Stimulated activated CD8-positive, alpha-beta memory T cell treated with anti-CD3 and anti-CD28 coated beads, Interleukin-2, amount 100 ng/mL, for 48 hours (primary cell): Measurements from ENCODE around the gene RTN4R.

Source experiments
- DNase-seq, 2 donors: peaks; one replicate each; pipeline ENCODE4 v3.0.0-alpha.2; 2020; ENCODE audit warnings: low read depth in 2 of 2

RTN4R gene

DNA sequence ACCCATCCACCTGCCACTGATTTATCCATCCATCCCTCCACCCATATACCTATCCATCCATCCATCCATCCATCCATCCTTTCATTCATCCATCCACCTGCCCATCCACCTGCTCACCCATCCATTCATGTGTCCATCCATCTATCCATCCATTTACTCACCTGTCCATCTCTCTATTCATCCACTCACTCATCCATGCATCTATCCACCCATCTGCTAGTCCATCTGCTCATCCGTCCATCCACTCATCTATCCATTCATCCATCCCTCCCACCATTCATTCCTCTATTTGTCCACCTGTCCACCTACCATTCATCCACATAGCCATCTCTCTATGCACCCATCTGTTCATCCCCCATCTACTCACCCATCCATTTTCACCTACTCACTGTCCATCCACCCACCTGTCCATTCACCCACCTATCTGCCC is 68.7 kb downstream of the RTN4R start:
- DNase-seq = no peak

DNA sequence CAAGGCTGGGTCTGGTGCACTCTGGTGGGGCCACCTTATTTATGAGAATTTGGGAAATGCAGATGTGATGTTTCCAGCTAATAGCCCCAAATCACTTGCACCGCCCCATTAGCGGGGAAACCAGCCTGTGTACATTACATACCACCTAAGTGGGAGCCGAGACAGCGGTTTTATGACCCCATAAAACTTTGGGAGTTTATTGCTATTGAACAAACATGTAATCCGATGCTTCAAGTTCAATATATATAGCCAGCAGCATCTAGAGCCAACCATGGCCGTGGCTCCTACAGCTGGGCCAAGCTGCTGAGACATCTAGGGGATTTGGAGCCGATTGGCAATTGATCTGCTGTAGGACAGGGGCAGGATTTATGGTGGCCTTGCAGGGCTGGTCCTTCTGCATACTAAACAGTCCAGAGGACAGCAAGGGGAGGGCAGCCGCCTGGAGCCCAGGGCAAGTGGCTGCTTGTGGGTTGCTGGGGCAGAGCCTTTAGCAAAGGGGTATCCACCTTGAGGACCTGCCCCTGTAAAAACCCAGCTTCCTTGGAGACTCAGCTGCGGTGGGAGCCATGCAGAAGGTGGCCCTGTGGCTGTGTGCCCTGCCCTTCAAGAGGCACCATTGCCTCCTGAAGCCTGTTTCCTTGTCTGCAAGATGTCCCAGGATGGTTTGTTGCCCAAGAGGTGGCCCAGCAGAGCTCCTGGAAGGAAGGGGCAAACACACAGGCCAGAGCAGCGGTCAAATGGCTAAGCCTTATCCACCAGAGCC is 69.4 kb downstream of the RTN4R start:
- DNase-seq = no peak

DNA sequence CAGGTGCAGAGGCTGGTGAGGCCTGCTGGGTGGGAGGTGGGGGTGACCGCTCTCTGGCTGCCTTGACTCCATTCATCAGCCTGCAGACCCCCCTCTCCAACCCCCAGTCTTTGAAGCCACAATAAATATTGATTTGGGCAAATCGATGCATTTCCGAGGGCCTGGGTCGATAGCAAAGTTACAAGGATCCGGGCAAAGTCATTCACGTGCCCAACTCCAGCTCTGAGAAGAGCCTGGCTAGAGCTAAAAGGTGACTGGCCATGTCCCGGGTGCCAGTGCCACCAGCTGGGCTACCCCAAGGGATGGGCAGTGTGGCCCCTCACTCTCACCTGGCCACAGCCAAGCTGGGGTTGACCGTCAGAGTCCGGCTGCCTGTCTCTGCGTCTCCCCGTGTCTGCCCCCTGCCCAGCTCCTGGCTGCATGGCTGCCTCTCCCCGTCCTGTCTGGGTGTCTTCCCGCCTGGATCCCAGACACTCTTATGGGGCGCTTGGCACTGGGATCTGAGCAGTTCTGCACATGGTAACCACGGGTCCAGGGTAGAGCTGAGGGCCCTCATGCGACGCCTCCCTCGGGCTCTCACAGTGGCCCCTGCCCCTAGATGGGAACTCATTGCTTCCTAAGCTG is 70.6 kb downstream of the RTN4R start:
- no peak for DNase-seq

DNA sequence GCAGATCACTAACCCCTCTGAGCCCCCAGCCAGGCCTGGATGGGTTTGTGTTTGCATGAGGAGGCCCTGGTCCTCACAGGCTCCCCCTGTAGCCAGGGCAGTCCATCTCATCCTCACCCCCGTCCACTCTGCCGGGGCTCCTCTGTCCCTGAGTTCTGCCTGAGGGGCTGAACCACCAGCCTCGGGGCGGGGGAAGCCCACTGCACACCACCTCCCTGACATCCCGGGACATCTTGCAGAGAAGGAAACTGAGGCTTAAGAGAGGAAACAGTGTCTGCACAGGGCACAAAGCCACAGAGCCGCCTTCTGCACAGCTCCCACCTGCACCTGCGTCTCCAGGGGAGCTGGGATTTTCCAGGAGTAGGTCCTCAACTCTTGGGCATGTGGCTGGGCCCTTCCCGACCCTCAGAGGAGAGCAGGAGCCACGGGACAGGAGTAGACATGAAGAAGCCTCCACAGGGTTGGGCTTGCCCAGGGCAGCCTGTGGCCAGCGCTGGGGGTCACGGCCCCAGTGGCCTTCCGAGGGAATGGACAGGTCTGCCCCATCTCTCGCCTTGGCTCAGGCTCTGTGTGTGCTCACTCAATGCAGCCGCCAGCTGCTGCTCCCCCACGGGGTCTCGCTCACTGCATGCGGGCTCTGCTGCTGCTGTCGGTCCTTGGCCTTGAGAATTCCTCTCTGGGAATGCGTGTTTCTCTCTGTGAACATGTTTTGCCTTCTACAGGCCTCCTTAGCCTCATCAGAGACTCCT is 71.8 kb downstream of the RTN4R start:
- DNase-seq = no peak

DNA sequence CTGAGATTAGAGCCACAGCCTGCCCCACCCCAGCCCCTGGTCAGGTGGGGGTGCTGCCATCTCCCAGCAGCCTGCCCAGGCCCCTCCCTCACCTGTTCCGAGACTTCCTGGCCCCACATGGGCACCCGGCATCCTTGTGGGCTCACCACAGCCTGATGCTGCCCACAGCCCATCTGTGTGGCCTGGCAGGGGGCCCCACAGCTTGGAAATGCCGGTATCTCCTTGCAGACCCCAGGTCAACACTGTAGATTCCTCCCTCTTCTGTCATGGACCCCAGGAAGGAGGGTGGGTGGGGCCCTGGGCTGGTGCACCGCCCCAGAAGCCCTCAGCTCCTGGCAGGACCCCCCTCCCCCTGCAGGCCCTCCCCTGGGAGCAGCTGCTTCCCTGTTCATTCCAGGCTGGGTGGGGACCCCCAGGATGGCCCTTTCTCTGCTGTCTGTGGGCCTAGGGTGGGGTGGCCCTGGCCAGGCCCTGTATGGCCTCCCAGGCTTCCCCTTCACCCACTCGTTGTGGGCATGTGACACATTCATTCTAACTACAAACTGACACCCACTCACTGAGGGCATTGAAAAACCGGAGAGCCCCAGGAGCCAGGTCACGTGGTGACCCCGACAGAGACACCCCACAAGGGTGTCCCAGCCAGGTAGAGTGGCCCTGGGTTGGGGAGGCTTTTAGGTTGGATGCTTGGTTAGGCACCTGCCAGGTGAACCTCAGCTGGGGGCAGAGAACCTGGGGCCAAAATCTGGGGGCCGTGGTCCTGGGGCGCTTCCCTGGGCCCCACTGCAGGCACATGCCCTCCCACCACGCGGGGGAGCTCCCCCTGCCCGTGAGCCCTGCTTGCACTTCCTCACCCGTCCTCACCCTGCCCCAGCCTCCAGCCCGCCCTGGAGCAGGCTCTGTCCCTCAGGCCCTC is 73.2 kb downstream of the RTN4R start:
- DNase-seq = no peak

DNA sequence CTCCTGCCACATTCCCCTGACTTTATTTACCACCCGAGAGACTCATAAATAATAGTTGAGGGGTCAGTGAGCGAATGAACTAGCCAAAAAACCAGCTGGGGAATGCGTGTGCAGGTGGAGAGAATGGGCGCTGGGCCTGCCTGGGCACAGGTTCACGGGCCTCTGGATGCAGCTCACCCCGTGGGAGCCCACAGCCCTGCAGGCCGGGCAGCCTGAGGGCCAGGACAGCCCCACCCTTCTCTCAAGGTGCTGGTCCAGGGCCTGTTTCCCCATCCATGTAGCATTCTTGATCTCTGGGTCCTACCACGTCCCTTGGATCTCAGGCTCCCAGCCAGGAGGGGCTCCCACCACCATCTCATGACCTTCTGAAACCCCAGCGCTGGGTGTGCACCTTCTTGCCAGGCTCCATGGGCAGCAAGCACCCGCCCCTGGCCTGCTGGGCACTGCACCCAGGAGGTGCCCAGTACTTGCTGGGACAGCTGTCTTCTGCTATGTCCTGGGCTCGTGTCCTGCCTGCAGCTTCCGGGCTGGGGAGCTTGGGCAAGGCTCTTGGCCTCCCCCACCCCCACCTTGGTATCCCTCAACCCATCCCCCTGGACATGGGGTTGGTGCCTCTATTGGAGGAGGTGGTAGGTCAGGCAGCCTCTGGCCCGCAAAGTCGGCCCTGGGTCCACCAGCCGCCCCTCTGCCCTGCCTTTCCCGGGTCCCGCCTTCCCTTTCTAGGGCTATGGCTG is 74.2 kb downstream of the RTN4R start:
- DNase-seq = no peak

DNA sequence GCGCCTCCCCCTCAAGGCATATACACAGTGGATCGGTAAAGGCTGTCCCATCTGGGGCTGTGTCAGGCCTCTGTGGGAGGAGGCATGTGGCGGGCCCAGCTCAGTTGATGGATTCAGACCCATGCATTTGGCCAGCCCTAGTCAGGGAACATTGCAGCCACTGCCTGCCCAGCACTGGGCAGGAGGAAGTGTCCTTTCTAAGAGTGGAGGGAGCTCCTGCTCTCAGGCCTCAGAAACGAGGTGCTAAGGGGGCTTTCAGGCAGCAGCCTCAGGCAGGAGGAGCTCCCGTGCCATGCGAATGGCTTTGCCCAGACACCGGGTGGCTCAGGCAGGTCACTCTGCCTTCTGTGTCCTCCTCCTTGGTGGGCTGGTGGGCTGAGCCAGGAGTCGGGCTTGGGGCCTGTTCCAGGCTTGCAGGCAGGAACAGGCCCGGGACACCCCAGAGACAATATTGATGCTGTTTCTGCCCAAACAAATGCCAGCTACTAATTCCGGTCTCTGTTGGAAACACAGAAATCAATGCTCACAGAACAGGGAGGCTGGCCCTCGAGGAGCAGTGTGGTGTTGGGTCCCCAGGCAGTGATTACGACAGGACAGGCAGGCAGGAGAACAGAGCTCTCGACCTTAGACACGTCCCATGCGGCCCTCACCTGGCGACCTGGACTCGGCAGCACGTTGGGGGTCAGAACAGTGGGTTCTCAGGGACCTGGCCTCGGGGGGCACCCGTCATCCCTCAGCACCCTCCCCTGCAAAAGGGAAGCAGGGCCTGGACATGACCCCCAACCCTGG is 75.0 kb downstream of the RTN4R start:
- DNase-seq = no peak

DNA sequence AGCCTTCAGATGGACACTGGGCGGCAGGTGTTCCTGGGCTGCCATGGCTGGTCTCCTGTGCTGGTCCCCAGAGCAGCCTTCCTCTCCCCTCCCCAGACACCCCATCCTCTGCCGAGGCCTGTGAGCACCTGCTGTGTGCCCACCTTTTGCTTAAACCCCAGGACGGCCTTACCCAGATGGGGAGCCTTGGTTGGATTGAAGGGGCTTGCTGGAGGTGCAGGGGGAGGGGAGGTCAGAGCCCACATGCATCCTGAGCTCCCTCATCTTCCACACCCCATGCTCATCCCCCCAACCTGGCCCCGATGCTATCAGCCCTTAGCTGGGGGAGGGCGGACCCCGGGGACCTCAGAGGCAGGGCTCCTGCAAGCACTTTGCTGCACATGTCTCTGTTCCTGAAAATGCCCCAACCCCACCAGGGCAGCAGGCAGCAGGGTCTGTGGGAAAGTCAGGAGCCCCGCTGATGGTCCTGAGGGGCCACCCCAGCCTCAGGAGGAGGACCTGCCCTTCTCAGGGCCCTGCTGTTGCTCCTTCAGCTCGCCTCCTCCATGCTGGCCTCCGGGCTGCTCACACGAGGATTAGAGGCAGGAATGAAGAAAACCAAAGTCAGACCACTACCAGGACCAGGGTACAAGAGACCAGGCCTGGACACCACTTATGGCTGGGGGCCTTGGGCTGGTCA is 75.7 kb downstream of the RTN4R start:
- DNase-seq = no peak

DNA sequence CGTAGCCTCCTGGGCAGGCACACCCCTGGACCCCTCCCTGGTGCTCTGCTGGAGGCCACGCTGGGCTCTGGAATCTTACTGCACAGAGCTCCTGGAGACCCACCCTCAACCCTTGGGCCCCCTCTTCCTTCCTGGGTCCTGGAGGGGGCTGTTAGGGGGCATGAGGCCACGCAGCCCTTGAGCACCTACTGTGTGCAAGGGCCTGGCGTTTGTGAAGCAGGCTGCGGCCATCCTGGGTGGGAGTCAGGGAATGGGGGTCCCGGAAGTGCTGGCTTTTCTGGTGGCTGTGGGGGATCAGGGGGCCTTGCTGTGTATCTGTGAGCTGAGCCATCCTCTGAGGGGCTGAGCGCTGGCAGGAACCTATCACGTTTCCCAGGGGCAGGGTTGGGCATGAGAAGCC is 76.3 kb downstream of the RTN4R start:
- no peak for DNase-seq
